Neutrophil (primary cell): ENCODE data around the gene SERPINE1.
"Not testable (repeated sequence)": the region's sequence is repeated elsewhere in the genome, so short reads cannot be mapped to it uniquely, and the experiment has no call there.

Experiments used
- H3K27ac ChIP-seq: fragments of 200-600 bp; sonication (generic); 2 replicates; pipeline ENCODE4 v1.5.1; 2016; ENCODE audit warnings: mild to moderate bottlenecking, moderate library complexity
- H3K27me3 ChIP-seq: fragments of 200-600 bp; sonication (generic); 2 replicates; pipeline ENCODE4 v1.6.0; 2016; ENCODE audit warnings: mild to moderate bottlenecking
- H3K36me3 ChIP-seq: fragments of 200-600 bp; sonication (generic); 2 replicates; pipeline ENCODE4 v1.5.1; 2017
- H3K4me1 ChIP-seq, 2 experiments: fragments of 200-600 bp in 1 of 2; sonication (generic) in 1 of 2; 1 replicate in 1 of 2; 2 replicates in 1 of 2; pipeline versions ENCODE4 v1.5.1 to v1.6.1; 2013 to 2016; ENCODE audit warnings: low read depth in 1 of 2, low read length in 1 of 2, mild to moderate bottlenecking in 1 of 2, moderate library complexity in 1 of 2; ENCODE audit not compliant: control insufficient read depth in 1 of 2, insufficient read depth in 1 of 2
- H3K4me3 ChIP-seq, 2 experiments: fragments of 200-600 bp in 1 of 2; sonication (generic) in 1 of 2; 1 replicate in 1 of 2; 2 replicates in 1 of 2; pipeline ENCODE4 v1.5.1; 2013 to 2016; ENCODE audit warnings: low read depth in 1 of 2, low read length in 1 of 2, mild to moderate bottlenecking in 1 of 2, moderate library complexity in 1 of 2
- H3K9me3 ChIP-seq: fragments of 200-600 bp; sonication (generic); 2 replicates; pipeline ENCODE4 v1.5.1; 2016
- TF ChIP-seq, protein P1 (sequence below): fragments of 200-600 bp; sonication (generic); IDR thresholded peaks from 2 replicates; pipeline ENCODE4 v1.5.1; 2016; ENCODE audit warnings: antibody characterized with exemption

The SERPINE1 gene

DNA sequence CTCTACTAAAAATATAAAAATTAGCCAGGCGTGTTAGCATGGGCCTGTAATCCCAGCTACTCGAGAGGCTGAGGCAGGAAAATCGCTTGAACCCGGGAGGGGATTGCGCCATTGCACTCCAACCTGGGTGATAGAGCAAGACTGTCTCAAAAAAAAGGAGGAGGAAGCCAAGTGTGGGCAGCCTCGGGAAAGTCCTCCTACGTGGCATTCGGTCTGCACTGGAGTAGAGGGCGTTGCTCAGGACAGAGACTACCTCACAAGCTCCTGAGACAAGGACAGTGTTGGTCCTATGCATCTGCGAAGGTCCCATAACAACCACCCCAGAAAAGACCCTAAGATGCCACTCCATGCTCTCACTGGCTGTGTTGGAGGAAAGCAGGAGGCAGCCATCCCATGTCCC, 10.0 kb upstream of the SERPINE1 start:
- Histone ChIP-seq H3K27ac (no peak overlapping the region), H3K36me3 (no peaks in the 10 kb centered on the region), H3K9me3 (no peaks in the 10 kb centered on the region), H3K4me3 (no peak overlapping the region), H3K27me3 (peaks cover 39% of the 10 kb centered on the region), H3K4me1 (no peaks in the 10 kb centered on the region)
- TF ChIP-seq, protein P1, sequence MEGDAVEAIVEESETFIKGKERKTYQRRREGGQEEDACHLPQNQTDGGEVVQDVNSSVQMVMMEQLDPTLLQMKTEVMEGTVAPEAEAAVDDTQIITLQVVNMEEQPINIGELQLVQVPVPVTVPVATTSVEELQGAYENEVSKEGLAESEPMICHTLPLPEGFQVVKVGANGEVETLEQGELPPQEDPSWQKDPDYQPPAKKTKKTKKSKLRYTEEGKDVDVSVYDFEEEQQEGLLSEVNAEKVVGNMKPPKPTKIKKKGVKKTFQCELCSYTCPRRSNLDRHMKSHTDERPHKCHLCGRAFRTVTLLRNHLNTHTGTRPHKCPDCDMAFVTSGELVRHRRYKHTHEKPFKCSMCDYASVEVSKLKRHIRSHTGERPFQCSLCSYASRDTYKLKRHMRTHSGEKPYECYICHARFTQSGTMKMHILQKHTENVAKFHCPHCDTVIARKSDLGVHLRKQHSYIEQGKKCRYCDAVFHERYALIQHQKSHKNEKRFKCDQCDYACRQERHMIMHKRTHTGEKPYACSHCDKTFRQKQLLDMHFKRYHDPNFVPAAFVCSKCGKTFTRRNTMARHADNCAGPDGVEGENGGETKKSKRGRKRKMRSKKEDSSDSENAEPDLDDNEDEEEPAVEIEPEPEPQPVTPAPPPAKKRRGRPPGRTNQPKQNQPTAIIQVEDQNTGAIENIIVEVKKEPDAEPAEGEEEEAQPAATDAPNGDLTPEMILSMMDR, result no peak

DNA sequence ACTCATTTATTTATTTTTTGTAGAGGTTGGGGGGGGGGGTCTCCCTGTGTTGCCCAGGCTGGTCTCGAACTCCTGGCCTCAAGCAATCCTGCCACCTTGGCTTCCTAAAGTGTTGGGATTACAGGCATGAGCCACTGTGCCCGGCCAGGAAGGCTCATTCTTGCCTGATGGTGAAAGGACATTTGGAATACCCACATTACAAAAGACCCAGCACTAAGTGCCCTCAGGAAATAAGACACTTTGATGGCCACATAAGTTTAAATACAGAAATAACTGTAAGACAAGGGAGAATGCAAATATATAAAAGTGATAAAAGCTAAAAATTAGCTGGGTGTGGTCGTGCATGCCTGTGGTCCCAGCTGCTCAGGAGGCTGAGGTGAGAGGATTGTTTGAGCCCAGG, 8.0 kb upstream of the SERPINE1 start:
- Histone ChIP-seq H3K27me3 (peaks cover 59% of the 10 kb centered on the region), H3K9me3 (no peaks in the 10 kb centered on the region), H3K4me1 (no peaks in the 10 kb centered on the region), H3K27ac (no peak overlapping the region), H3K4me3 (no peak overlapping the region), H3K36me3 (no peaks in the 10 kb centered on the region)
- TF ChIP-seq, protein P1, result no peak

DNA sequence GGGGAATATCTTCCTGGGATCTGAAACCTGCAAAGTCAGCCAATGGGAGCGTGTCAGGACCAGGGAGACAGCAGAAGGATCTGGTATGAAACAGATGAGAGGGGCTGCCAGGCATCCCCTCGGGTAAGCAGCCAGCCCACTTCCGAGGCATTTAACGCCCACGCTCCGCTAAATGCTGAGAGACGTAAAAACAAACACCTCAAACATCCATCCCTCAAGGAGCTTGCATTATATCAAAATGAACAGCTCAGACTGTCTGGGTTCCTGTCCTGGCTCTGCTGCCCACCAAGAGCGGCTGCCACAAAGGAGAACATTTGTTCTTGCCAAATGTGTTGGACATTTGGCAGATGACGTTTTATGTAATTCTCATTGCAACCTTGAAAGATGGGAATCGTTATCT, 7.0 kb upstream of the SERPINE1 start:
- TF ChIP-seq, protein P1, result no peak
- H3K36me3 ChIP-seq, result no peaks in the 10 kb centered on the region
- H3K27ac ChIP-seq, result no peak overlapping the region
- peaks cover 62% of the 10 kb centered on the region for H3K27me3 ChIP-seq
- H3K9me3 ChIP-seq, result no peaks in the 10 kb centered on the region
- H3K4me1 ChIP-seq, result no peaks in the 10 kb centered on the region
- H3K4me3 ChIP-seq, result no peak overlapping the region

DNA sequence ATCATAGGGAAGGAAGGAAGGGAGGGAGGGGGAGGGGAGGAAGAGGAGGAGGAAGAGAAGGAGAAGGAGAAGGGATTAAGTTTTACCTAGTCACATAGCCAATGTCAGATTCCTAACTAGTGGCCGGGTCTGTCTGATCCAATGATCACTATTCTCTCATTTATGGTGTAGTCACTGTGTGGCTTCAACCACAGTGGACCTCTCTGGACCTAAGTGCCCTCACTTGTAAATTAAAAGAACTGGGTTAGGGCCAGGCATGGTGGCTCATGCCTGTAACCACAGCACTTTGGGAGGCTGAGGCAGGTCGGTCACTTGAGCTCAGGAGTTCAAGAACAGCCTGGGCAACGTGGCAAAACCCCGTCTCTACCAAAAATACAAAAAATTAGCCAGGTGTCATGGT, 6.6 kb upstream of the SERPINE1 start:
- H3K27ac ChIP-seq, result no peak overlapping the region
- TF ChIP-seq, protein P1, result no peak
- H3K4me3 ChIP-seq, result no peak overlapping the region
- no peaks in the 10 kb centered on the region for H3K4me1 ChIP-seq
- H3K36me3 ChIP-seq, result no peaks in the 10 kb centered on the region
- no peaks in the 10 kb centered on the region for H3K9me3 ChIP-seq
- H3K27me3 ChIP-seq, result peaks cover 66% of the 10 kb centered on the region

DNA sequence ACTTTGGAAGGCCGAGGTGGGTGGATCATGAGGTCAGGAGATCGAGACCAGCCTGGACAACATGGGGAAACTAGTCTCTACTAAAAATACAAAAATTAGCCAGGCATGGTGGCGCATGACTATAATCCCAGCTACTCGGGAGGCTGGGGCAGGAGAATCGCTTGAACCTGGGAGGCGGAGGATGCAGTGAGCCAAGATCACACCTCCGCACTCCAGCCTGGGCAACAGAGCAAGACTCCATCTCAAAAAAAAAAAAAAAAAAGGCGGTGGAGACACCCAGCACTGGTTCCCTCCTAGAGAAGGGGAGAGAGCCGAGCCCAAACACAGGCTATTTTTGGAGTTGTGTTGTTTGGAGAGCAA, 5.3 kb upstream of the SERPINE1 start:
- not testable (repeated sequence) for H3K9me3 ChIP-seq, H3K36me3 ChIP-seq, H3K4me3 ChIP-seq, H3K4me1 ChIP-seq, H3K27ac ChIP-seq
- H3K27me3 ChIP-seq, result peaks cover 79% of the 10 kb centered on the region

DNA sequence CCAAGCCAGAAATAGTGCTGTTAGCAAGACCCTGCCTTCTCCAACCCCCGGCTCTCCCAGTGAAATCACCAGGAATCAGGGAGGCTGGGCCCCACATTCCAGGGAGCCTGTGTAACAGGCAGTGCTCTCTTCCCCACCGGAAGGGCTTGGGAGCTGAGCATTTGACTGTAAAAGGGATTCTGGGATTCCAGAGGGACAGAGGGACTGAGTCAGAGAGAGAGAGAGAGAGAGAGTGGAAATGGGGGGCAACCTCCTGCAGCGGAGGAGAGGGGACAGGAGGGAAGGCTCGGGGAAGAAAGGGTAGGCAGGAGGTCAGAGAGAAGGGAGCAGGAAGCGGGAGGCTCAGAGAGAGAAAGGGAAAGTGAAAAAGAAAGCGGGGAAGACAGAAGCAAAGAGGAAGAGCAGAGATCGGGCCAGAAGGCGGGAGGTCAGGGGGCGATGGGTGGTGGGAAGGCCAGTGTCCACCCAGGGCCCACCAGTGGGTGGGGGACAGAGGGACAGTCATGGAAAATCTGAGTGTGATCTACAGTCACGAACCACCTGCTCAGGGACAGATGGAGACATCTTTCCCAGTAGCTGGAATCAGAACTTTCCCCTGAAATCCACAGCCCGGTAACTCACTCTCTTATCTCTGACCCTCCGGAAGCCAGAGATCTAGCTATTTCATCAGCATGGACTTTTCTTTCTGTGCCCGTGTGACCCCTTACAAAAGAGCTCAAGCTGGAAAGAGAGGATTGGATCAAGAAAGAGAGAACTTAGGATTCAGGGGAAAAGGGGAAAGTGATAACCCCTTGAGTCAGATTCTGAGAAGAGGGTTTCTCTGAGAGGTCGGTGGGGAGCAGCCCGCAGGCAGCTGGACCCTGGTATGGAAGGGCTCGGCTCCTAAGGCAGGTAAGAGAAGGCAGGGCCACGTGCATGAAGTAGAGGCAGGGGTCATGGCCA, 4.6 kb upstream of the SERPINE1 start:
- no peaks in the 10 kb centered on the region for H3K4me1 ChIP-seq
- H3K27me3 ChIP-seq, result peaks cover 85% of the 10 kb centered on the region
- no peaks in the 10 kb centered on the region for H3K36me3 ChIP-seq
- TF ChIP-seq, protein P1, result no peak
- no peak overlapping the region for H3K4me3 ChIP-seq
- no peaks in the 10 kb centered on the region for H3K9me3 ChIP-seq
- no peak overlapping the region for H3K27ac ChIP-seq
